Thyroid gland (tissue), 4 donors: Measurements from ENCODE around the gene PPP2R2C. TPM values are rescaled to one million over a fixed set of nuclear protein-coding genes. Genes with fewer than 3 reads are reported as not detected.

Experiments used
- DNase-seq, 2 donors: peaks; one replicate each; pipeline ENCODE4 v3.0.0-alpha.2; 2019
- H3K27ac ChIP-seq, 3 donors: fragments of 200-600 bp; sonication (generic); 1 replicate in 2 of 3; 2 replicates in 1 of 3; pipeline ENCODE4 v1.5.1; 2016 to 2019; ENCODE audit warnings: mild to moderate bottlenecking in 1 of 3, moderate library complexity in 1 of 3
- H3K27me3 ChIP-seq: fragments of 200-600 bp; sonication (generic); one replicate; pipeline ENCODE4 v1.5.1; 2019
- H3K36me3 ChIP-seq, 2 donors: fragments of 200-600 bp; sonication (generic); one replicate each; pipeline ENCODE4 v1.5.1; 2016 to 2019
- H3K4me1 ChIP-seq, 2 donors: fragments of 200-600 bp; sonication (generic); one replicate each; pipeline ENCODE4 v1.5.1; 2017 to 2019
- H3K4me3 ChIP-seq, 3 donors: fragments of 200-600 bp; sonication (generic); replicated peaks in 1 of 3; 1 replicate in 2 of 3; 2 replicates in 1 of 3; pipeline ENCODE4 v1.5.1; 2016; ENCODE audit warnings: mild to moderate bottlenecking in 1 of 3
- H3K9me3 ChIP-seq: fragments of 200-600 bp; sonication (generic); one replicate; pipeline ENCODE4 v1.5.1; 2017
- CTCF ChIP-seq, 6 experiments: fragments of 200-600 bp in 3 of 6; fragments of 450-650 bp in 3 of 6; sonication (generic) in 3 of 6; IDR thresholded peaks; one replicate each; pipeline ENCODE4 v1.5.1; 2016 to 2019; ENCODE audit warnings: antibody characterized with exemption in 6 of 6, mild to moderate bottlenecking in 2 of 6, inconsistent platforms in 1 of 6, moderate library complexity in 1 of 6
- POLR2A ChIP-seq, 2 donors: fragments of 450-650 bp; IDR thresholded peaks; one replicate each; pipeline ENCODE4 v1.6.1; 2017; ENCODE audit warnings: antibody characterized with exemption in 2 of 2, mild to moderate bottlenecking in 2 of 2, moderate library complexity in 1 of 2
- whole genome bisulfite sequencing, 2 donors: methylation state at CpG; one replicate each; pipeline ENCODE4 v1.1.5; 2017; 5-methylcytosine and 5-hydroxymethylcytosine counted together
- intact Hi-C: fragments of 100-400 bp; cut with DNase I; formaldehyde crosslinking; loops from one replicate; pipeline ENCODE4 v1.15.1; 2023
- total RNA-seq, 4 donors: library from RNA; depleted of rRNA; stranded (reverse); fragments of >200 nt; gene quantifications; one replicate each; pipeline ENCODE4 v1.2.3, GENCODE V29; 2016

The PPP2R2C gene
- total RNA-seq, 4 donors from 2014 or later = 0.15 to 1.5 (median 0.33) TPM; not detected in 1

- TF ChIP-seq POLR2A (IDR thresholded peaks at IDR 0.05) (no peak), CTCF (IDR thresholded peaks at IDR 0.05) (no peak)
- no peak overlapping the region for H3K4me3 ChIP-seq
- peaks cover 74 to 82% of the 10 kb centered on the region in 2 donors for H3K36me3 ChIP-seq
- H3K4me1 ChIP-seq = no peaks in the 10 kb centered on the region
- 96 to 97% methylated on average over 27 of the region's 27 CpGs for WGBS, 2 donors
- no peaks in the 10 kb centered on the region for H3K27me3 ChIP-seq
- no peak overlapping the region for H3K27ac ChIP-seq
- H3K9me3 ChIP-seq = no peaks in the 10 kb centered on the region
- intact Hi-C loops = no loop called here
- no peak for DNase-seq
These were observed 177.6 kb downstream of the PPP2R2C start for GRCh38 chr4:6294705-6295421.

- TF ChIP-seq POLR2A (IDR thresholded peaks at IDR 0.05) = no peak
- TF ChIP-seq CTCF (IDR thresholded peaks at IDR 0.05) = no peak
- H3K4me3 ChIP-seq = no peak overlapping the region
- intact Hi-C loops = no loop called here
- H3K36me3 ChIP-seq = peaks cover 78 to 87% of the 10 kb centered on the region in 2 donors
- H3K9me3 ChIP-seq = no peaks in the 10 kb centered on the region
- WGBS, 2 donors = 96 to 98% methylated on average over 6 to 8 of the region's 8 CpGs
- no peaks in the 10 kb centered on the region for H3K27me3 ChIP-seq
- no peak overlapping the region for H3K27ac ChIP-seq
- no peak for DNase-seq
- no peaks in the 10 kb centered on the region for H3K4me1 ChIP-seq
These were observed 178.8 kb downstream of the PPP2R2C start for GRCh38 chr4:6293661-6294060.

- H3K27me3 ChIP-seq = no peaks in the 10 kb centered on the region
- H3K36me3 ChIP-seq = peaks cover 81 to 87% of the 10 kb centered on the region in 2 donors
- intact Hi-C loops = no loop called here
- TF ChIP-seq CTCF (IDR thresholded peaks at IDR 0.05) (no peak), POLR2A (IDR thresholded peaks at IDR 0.05) (no peak)
- WGBS, 2 donors = 89 to 90% methylated on average over 7 to 8 of the region's 8 CpGs
- H3K9me3 ChIP-seq = no peaks in the 10 kb centered on the region
- no peak for DNase-seq
- no peak overlapping the region for H3K4me3 ChIP-seq
- H3K4me1 ChIP-seq = no peaks in the 10 kb centered on the region
- no peak overlapping the region for H3K27ac ChIP-seq
These were observed 179.3 kb downstream of the PPP2R2C start for GRCh38 chr4:6293097-6293445.

- H3K36me3 ChIP-seq = peaks cover 85 to 86% of the 10 kb centered on the region in 2 donors
- intact Hi-C loops = no loop called here
These were observed 179.9 kb downstream of the PPP2R2C start for GRCh38 chr4:6292376-6293096.

More at GRCh38 chr4:6292376-6293096, 179.9 kb downstream of the PPP2R2C start:
- no peak for DNase-seq
- Histone ChIP-seq H3K4me3 (no peak overlapping the region), H3K27me3 (no peaks in the 10 kb centered on the region), H3K9me3 (no peaks in the 10 kb centered on the region), H3K4me1 (peaks cover 0 to 1% of the 10 kb centered on the region in 2 donors), H3K27ac (no peak overlapping the region)
- WGBS, 2 donors = 81 to 90% methylated on average over 13 of the region's 13 CpGs
- no peak for TF ChIP-seq CTCF (IDR thresholded peaks at IDR 0.05)
- TF ChIP-seq POLR2A (IDR thresholded peaks at IDR 0.05) = no peak
